Upper lobe of left lung (tissue), 6 donors: ENCODE results near the gene GPER1. TPM values are rescaled to one million over a fixed set of nuclear protein-coding genes. Genes with fewer than 3 reads are reported as not detected.

ENCODE experiments used
- ATAC-seq, 2 donors: fragments of 200-7000 bp; cut with Tn5 transposase; one replicate each; pipeline ENCODE4 v1.9.1; 2022; ENCODE audit warnings: mild to moderate bottlenecking in 2 of 2, moderate library complexity in 2 of 2; ENCODE audit not compliant: low FRiP score in 2 of 2
- DNase-seq, 2 donors: peaks; one replicate each; pipeline ENCODE4 v3.0.0-alpha.2; 2019 to 2020
- H3K27ac ChIP-seq, 4 donors: fragments of 200-600 bp; sonication (generic); one replicate each; pipeline ENCODE4 v1.5.1; 2016 to 2019
- H3K27me3 ChIP-seq, 4 donors: fragments of 200-600 bp; sonication (generic); one replicate each; pipeline ENCODE4 v1.5.1; 2017 to 2019
- H3K36me3 ChIP-seq, 4 donors: fragments of 200-600 bp; sonication (generic); one replicate each; pipeline ENCODE4 v1.5.1; 2016 to 2019
- H3K4me1 ChIP-seq, 4 donors: fragments of 200-600 bp; sonication (generic); one replicate each; pipeline ENCODE4 v1.5.1; 2018 to 2019
- H3K4me3 ChIP-seq, 4 donors: fragments of 200-600 bp; sonication (generic); one replicate each; pipeline ENCODE4 v1.5.1; 2017 to 2019; ENCODE audit warnings: mild to moderate bottlenecking in 2 of 4, moderate library complexity in 1 of 4
- H3K9me3 ChIP-seq, 4 donors: fragments of 200-600 bp; sonication (generic); one replicate each; pipeline ENCODE4 v1.5.1; 2018 to 2019
- CTCF ChIP-seq, 6 experiments: fragments of 450-650 bp in 4 of 6; fragments of 200-600 bp in 2 of 6; sonication (generic) in 2 of 6; IDR thresholded peaks; one replicate each; pipeline ENCODE4 v1.5.1; 2016 to 2019; ENCODE audit warnings: antibody characterized with exemption in 6 of 6
- EP300 ChIP-seq, 4 donors: sonication (generic); formaldehyde crosslinking; IDR thresholded peaks; one replicate each; pipeline ENCODE4 v1.5.1; 2017; ENCODE audit warnings: antibody characterized with exemption in 4 of 4, control low read depth in 2 of 4
- POLR2A ChIP-seq, 4 donors: fragments of 450-650 bp; IDR thresholded peaks; one replicate each; pipeline ENCODE4 v1.5.1; 2016 to 2017; ENCODE audit warnings: antibody characterized with exemption in 4 of 4, mild to moderate bottlenecking in 2 of 4
- POLR2AphosphoS5 ChIP-seq, 2 donors: sonication (generic); formaldehyde crosslinking; IDR thresholded peaks; one replicate each; pipeline ENCODE4 v1.5.1; 2017; ENCODE audit warnings: antibody characterized with exemption in 2 of 2
- WGBS, 2 donors: methylation state at CpG; one replicate each; pipeline ENCODE4 v1.1.5; 2017 to 2018; 5-methylcytosine and 5-hydroxymethylcytosine counted together
- total RNA-seq, 6 donors: library from RNA; depleted of rRNA in 4 of 6; stranded (reverse); fragments of >200 nt in 4 of 6; gene quantifications; one replicate each; pipeline versions ENCODE4 v1.1.0 to v1.2.1, GENCODE V29; 2016 to 2021
- donor health status: DM: no; HTN: no; CAD: no; lungs with moderate emphysema.
- donor health status: DM: no; HTN: yes; CAD: no; lungs with severe emphysema.

GPER1 gene
- total RNA-seq, 6 donors from 2014 or later: 6.5 to 24.7 (median 8.5) TPM

- 86 to 89% methylated on average over 21 to 27 of the region's 27 CpGs for WGBS, 2 donors
- H3K36me3 ChIP-seq: peaks cover 0 to 17% (median 6%) of the 10 kb centered on the region in 4 donors
- peaks cover 61 to 82% (median 64%) of the 10 kb centered on the region in 4 donors for H3K4me1 ChIP-seq
- DNase-seq: peak in 1 of 2 donors; percentile 58
- no peaks in the 10 kb centered on the region for H3K9me3 ChIP-seq
- ATAC-seq: no peak
- peak overlapping the region in 3 of 4 donors; percentile 41 to 56 (median 54) for H3K4me3 ChIP-seq
- H3K27ac ChIP-seq: peak overlapping the region in 3 of 4 donors; percentile 85 to 94 (median 90)
- no peak for TF ChIP-seq EP300 (IDR thresholded peaks at IDR 0.05)
- TF ChIP-seq POLR2A (IDR thresholded peaks at IDR 0.05): no peak
- no peak for TF ChIP-seq CTCF (IDR thresholded peaks at IDR 0.05)
- no peak for TF ChIP-seq POLR2AphosphoS5 (IDR thresholded peaks at IDR 0.05)
- no peaks in the 10 kb centered on the region for H3K27me3 ChIP-seq
These were observed 31.0 kb upstream of the GPER1 start for GRCh38 chr7:1056785-1057410.

GRCh38 chr7:1057416-1058291 is 30.3 kb upstream of the GPER1 start:
- no peaks in the 10 kb centered on the region for H3K27me3 ChIP-seq
- DNase-seq: peak in 1 of 2 donors; percentile 86

DNA sequence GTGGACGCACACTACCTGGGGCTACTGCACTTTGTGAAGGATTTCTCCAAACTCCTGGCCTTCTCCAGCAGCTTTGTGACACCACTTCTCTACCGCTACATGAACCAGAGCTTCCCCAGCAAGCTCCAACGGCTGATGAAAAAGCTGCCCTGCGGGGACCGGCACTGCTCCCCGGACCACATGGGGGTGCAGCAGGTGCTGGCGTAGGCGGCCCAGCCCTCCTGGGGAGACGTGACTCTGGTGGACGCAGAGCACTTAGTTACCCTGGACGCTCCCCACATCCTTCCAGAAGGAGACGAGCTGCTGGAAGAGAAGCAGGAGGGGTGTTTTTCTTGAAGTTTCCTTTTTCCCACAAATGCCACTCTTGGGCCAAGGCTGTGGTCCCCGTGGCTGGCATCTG is 29.6 kb upstream of the GPER1 start:
- no peaks in the 10 kb centered on the region for H3K9me3 ChIP-seq
- ATAC-seq (no peak), DNase-seq (no peak)
- peaks cover 0 to 17% (median 6%) of the 10 kb centered on the region in 4 donors for H3K36me3 ChIP-seq
- WGBS, 2 donors: 73 to 88% methylated on average over 4 to 13 of the region's 13 CpGs
- H3K27me3 ChIP-seq: no peaks in the 10 kb centered on the region
- H3K4me1 ChIP-seq: peaks cover 48 to 68% (median 55%) of the 10 kb centered on the region in 4 donors
- H3K27ac ChIP-seq: peak overlapping the region in 3 of 4 donors; percentile 73 to 85 (median 81)
- TF ChIP-seq EP300 (IDR thresholded peaks at IDR 0.05) (no peak), CTCF (IDR thresholded peaks at IDR 0.05) (no peak), POLR2A (IDR thresholded peaks at IDR 0.05) (no peak), POLR2AphosphoS5 (IDR thresholded peaks at IDR 0.05) (no peak)
- H3K4me3 ChIP-seq: no peak overlapping the region

More at GRCh38 chr7:1057416-1058291, 30.3 kb upstream of the GPER1 start:
- peak overlapping the region in 2 of 4 donors; percentile 85 to 94 for H3K27ac ChIP-seq
- H3K9me3 ChIP-seq: no peaks in the 10 kb centered on the region
- no peak for TF ChIP-seq POLR2A (IDR thresholded peaks at IDR 0.05)
- no peak for TF ChIP-seq POLR2AphosphoS5 (IDR thresholded peaks at IDR 0.05)
- TF ChIP-seq EP300 (IDR thresholded peaks at IDR 0.05): no peak
- no peak for TF ChIP-seq CTCF (IDR thresholded peaks at IDR 0.05)
- no peak for ATAC-seq
- H3K4me1 ChIP-seq: peaks cover 53 to 75% (median 58%) of the 10 kb centered on the region in 4 donors
- H3K36me3 ChIP-seq: peaks cover 0 to 17% (median 6%) of the 10 kb centered on the region in 4 donors
- 98% methylated on average over 47 to 57 of the region's 62 CpGs for WGBS, 2 donors
- no peak overlapping the region for H3K4me3 ChIP-seq

DNA sequence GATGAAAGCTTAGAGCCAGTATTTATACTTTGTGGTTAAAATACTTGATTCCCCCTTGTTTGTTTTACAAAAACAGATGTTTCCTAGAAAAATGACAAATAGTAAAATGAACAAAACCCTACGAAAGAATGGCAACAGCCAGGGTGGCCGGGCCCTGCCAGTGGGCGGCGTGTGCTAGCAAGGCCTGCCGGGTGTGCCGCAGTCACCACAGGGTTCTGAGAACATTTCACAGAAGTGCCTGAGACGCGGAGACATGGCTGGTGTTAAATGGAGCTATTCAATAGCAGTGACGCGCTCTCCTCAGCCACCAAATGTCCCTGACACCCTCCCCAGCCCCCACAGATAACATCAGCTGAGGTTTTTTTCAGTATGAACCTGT is 29.1 kb upstream of the GPER1 start:
- Histone ChIP-seq H3K9me3 (no peaks in the 10 kb centered on the region), H3K27me3 (no peaks in the 10 kb centered on the region), H3K27ac (peak overlapping the region; percentile 51 to 85 (median 77)), H3K4me1 (peaks cover 43 to 63% (median 50%) of the 10 kb centered on the region in 4 donors), H3K36me3 (peaks cover 0 to 17% (median 6%) of the 10 kb centered on the region in 4 donors), H3K4me3 (no peak overlapping the region)
- DNase-seq: no peak
- TF ChIP-seq EP300 (IDR thresholded peaks at IDR 0.05): no peak
- WGBS, 2 donors: 68 to 75% methylated on average over 10 of the region's 10 CpGs
- no peak for ATAC-seq
